ENCODE measurements around the gene TIMM13.

TIMM13 gene

DNA sequence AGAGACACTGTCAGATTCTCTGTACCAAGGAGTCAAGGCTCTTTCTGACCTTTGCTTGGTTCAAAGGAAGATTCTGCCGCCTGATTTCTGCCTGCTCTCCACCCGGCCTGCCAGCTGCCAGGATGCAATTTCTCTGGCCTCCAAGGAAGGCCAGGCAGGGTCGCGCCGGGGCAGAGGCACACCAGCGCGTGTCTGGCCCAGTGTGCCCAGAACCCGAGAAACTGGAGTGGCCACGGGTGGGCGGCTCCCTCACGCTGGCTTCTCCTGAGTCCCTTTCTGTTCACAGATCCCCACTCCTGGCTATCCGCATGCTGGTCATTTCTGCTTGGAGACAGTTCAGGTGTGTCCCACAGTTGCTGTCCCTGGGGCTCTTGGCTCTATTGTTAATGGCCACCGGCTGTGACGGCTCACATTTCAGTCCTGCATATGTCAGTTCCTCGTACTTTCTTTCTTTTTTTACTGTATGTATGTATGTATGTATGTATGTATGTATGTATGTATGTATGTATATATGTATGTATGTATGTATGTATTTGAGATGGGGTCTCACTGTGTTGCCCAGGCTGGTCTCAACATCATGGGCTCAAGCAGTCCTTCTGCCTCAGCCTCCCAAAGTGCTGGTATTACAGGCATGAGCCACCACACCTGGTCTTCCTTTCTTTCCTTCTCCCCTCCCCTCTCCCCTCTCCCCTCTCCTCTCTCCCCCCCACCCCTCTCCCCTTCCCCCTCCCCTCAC lies 50.4 kb downstream of the TIMM13 start:
- no peak for DNase-seq
